ENCODE data around the gene PDSS2. TPM values are rescaled to one million over a fixed set of nuclear protein-coding genes. Genes with fewer than 3 reads are reported as not detected.

PDSS2 gene
- total RNA-seq, 1 donor from 2014 or later: 6.5 TPM

DNA sequence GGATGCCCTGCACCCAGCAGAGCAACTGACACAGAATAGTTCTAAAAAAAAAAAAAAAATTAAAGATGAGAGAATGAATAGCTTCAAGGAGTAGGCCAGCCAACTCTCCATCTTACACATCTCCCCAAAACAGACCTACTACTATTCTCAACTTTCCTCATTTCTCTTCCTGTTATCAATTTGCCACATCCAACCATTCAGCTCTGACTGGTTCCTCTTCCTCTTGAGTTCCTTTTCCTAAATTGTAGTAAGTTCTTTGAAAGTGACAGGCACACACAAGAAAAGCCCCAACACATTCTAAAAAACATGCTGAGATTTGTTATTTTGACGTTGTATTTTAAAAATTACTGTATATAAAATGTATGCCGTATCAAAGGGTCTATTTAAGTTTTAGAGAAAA, 117.2 kb downstream of the PDSS2 start:
- Mint-ChIP-seq H3K4me1 (ENCODE audit: low read depth, unreplicated experiment) (peaks cover 6% of the 10 kb centered on the region), H3K27ac (ENCODE audit: unreplicated experiment) (no peak overlapping the region), H3K9me3 (ENCODE audit: unreplicated experiment) (no peaks in the 10 kb centered on the region), H3K36me3 (ENCODE audit: unreplicated experiment) (no peaks in the 10 kb centered on the region), H3K27me3 (ENCODE audit: unreplicated experiment) (no peaks in the 10 kb centered on the region), H3K4me3 (ENCODE audit: unreplicated experiment) (no peak overlapping the region)
- TF ChIP-seq, protein P1, sequence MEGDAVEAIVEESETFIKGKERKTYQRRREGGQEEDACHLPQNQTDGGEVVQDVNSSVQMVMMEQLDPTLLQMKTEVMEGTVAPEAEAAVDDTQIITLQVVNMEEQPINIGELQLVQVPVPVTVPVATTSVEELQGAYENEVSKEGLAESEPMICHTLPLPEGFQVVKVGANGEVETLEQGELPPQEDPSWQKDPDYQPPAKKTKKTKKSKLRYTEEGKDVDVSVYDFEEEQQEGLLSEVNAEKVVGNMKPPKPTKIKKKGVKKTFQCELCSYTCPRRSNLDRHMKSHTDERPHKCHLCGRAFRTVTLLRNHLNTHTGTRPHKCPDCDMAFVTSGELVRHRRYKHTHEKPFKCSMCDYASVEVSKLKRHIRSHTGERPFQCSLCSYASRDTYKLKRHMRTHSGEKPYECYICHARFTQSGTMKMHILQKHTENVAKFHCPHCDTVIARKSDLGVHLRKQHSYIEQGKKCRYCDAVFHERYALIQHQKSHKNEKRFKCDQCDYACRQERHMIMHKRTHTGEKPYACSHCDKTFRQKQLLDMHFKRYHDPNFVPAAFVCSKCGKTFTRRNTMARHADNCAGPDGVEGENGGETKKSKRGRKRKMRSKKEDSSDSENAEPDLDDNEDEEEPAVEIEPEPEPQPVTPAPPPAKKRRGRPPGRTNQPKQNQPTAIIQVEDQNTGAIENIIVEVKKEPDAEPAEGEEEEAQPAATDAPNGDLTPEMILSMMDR (IDR thresholded peaks at IDR 0.05; ENCODE audit: partially characterized antibody, unreplicated experiment): no peak
- DNase-seq: no peak

DNA sequence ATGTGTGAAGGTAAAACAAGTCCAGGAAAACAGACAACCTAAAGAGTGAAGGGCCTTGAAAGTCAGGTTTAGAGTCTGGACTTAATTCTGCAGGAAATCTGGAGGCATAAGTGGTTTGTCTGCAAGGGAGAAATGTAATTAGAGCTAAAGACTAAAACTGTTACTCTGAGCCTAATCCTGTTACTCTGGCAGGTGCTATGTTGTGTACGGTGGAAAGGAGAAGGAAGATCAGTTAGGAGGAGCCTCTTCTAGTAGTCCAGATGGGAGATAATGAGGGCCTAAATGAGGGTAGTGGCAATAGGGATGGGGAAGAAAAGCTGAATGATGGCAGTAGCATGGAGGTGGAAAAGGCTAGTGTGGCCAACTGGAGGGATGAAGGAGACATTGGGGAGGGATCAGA, 118.5 kb downstream of the PDSS2 start:
- Mint-ChIP-seq H3K4me3 (ENCODE audit: unreplicated experiment) (no peak overlapping the region), H3K4me1 (ENCODE audit: low read depth, unreplicated experiment) (peaks cover 6% of the 10 kb centered on the region), H3K27ac (ENCODE audit: unreplicated experiment) (no peak overlapping the region), H3K27me3 (ENCODE audit: unreplicated experiment) (no peaks in the 10 kb centered on the region), H3K36me3 (ENCODE audit: unreplicated experiment) (no peaks in the 10 kb centered on the region), H3K9me3 (ENCODE audit: unreplicated experiment) (no peaks in the 10 kb centered on the region)
- DNase-seq: no peak
- TF ChIP-seq, protein P1 (IDR thresholded peaks at IDR 0.05; ENCODE audit: partially characterized antibody, unreplicated experiment): no peak

DNA sequence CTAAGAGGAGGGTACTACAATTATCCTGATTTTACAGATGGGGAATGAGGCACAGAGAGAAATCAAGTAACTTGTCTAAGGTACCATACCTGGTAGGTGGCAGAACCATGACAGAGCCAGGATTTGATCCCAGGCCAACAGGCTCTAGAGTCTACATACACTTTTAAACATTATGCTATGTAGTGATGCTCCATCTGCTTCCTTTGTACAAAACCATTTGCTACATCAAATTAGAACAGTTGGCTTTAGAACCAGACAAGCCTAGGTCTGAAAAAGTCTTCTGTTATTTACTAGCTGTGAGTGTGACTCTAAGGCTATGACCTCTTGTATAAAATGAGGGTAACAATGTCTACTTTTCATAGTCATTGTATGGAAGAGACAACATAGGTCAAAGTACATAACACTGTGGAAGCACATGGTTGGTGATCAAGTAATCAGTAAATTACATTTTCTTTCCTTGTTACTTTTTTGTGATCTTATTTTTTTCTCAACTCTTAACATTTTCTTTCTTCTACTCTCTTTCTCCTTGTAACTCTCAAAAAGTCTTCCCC, 122.1 kb downstream of the PDSS2 start:
- Mint-ChIP-seq H3K36me3 (ENCODE audit: unreplicated experiment) (no peaks in the 10 kb centered on the region), H3K27ac (ENCODE audit: unreplicated experiment) (no peak overlapping the region), H3K9me3 (ENCODE audit: unreplicated experiment) (no peaks in the 10 kb centered on the region), H3K27me3 (ENCODE audit: unreplicated experiment) (no peaks in the 10 kb centered on the region), H3K4me3 (ENCODE audit: unreplicated experiment) (no peak overlapping the region), H3K4me1 (ENCODE audit: low read depth, unreplicated experiment) (peaks cover 2% of the 10 kb centered on the region)
- TF ChIP-seq, protein P1 (IDR thresholded peaks at IDR 0.05; ENCODE audit: partially characterized antibody, unreplicated experiment): no peak
- no peak for DNase-seq

DNA sequence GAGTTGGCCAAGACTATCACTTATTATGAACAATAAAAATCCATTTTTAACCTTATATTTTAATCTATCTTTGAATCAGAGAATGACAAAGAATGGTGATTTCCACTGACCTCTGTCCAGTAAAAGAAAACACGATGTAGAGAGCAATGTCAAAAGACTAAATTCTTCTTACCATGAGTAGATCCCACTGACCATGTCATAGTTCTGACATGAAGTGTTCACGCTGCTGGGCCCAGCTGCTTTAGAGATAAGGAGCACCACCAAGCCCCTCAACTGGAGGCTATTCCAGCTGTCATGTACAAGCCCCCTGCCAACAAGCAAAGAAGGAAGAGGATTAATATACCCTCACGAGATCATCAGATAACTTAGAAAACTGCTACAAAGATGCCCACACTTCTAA, 125.3 kb downstream of the PDSS2 start:
- Mint-ChIP-seq H3K9me3 (ENCODE audit: unreplicated experiment) (no peaks in the 10 kb centered on the region), H3K27ac (ENCODE audit: unreplicated experiment) (no peak overlapping the region), H3K4me3 (ENCODE audit: unreplicated experiment) (no peak overlapping the region), H3K36me3 (ENCODE audit: unreplicated experiment) (no peaks in the 10 kb centered on the region), H3K27me3 (ENCODE audit: unreplicated experiment) (peaks cover 3% of the 10 kb centered on the region), H3K4me1 (ENCODE audit: low read depth, unreplicated experiment) (peaks cover 2% of the 10 kb centered on the region)
- TF ChIP-seq, protein P1 (IDR thresholded peaks at IDR 0.05; ENCODE audit: partially characterized antibody, unreplicated experiment): no peak
- no peak for DNase-seq

DNA sequence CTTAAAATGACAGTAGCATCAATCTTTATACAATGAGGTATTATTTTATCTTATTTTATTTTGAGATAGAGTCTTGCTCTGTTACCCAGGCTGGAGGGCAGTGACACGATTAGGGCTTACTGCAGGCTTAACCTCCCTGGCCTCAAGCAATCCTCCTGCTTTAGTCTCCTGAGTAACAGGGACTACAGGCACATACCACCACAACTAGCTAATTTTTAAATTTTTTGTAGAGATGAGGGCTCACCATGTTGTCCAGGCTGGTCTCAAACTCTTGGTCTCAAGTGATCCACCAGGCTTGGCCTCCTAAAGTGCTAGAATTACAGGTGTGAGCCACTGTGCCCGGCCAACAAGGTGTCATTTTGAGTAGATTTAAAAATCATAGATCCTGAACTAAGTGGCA, 125.9 kb downstream of the PDSS2 start:
- no peak for DNase-seq
- TF ChIP-seq, protein P1 (IDR thresholded peaks at IDR 0.05; ENCODE audit: partially characterized antibody, unreplicated experiment): no peak
- no peaks in the 10 kb centered on the region for H3K36me3 Mint-ChIP-seq (ENCODE audit: unreplicated experiment)
- no peaks in the 10 kb centered on the region for H3K9me3 Mint-ChIP-seq (ENCODE audit: unreplicated experiment)
- H3K27me3 Mint-ChIP-seq (ENCODE audit: unreplicated experiment): peaks cover 3% of the 10 kb centered on the region
- no peak overlapping the region for H3K4me3 Mint-ChIP-seq (ENCODE audit: unreplicated experiment)
- H3K27ac Mint-ChIP-seq (ENCODE audit: unreplicated experiment): no peak overlapping the region
- H3K4me1 Mint-ChIP-seq (ENCODE audit: low read depth, unreplicated experiment): peaks cover 2% of the 10 kb centered on the region

Data from glutamatergic neuron (in vitro differentiated cells).